Astrocyte of the cerebellum (primary cell): Measurements from ENCODE around the gene RAD17.
"Not testable (repeated sequence)": the region's sequence is repeated elsewhere in the genome, so short reads cannot be mapped to it uniquely, and the experiment has no call there.

ENCODE experiments used
- DNase-seq: peaks from one replicate; pipeline ENCODE4 v3.0.0-alpha.2; 2011; ENCODE audit warnings: low read depth
- H3K4me3 ChIP-seq: 2 replicates; pipeline ENCODE4 v1.5.1; 2011; ENCODE audit warnings: mild to moderate bottlenecking, low read depth, low read length, moderate library complexity
- CTCF ChIP-seq: IDR thresholded peaks from 2 replicates; pipeline ENCODE4 v1.5.1; 2012; ENCODE audit warnings: low read length, low read depth, moderate library complexity, mild to moderate bottlenecking; ENCODE audit errors: missing control alignments
- in situ Hi-C: cut with HindIII; loops from 2 replicates; pipeline ENCODE4 v1.10.0; 2017; ENCODE audit warnings: low sequenced_read_pairs

The RAD17 gene

GRCh38 chr5:69369340-69370121, at the start of gene RAD17, which contains the start of the genes AK6 and TAF9:
Gene RAD17 (plus strand): TSS chr5:69369818. CDS start chr5:69372209, 2,391 bp downstream.
Gene AK6 (minus strand): TSS chr5:69369520. CDS start chr5:69369490, 30 bp downstream.
Gene TAF9 (minus strand): TSS chr5:69369520. CDS start chr5:69365737, 3,783 bp downstream.
- DNase-seq = peak; percentile 70
- in situ Hi-C loops = no loop called here
- H3K4me3 ChIP-seq = peak within 1 kb of the TSS; percentile 66
- TF ChIP-seq CTCF = no peak

- in situ Hi-C loops = no loop called here
- no peak for DNase-seq
- no peak overlapping the region for H3K4me3 ChIP-seq
- no peak for TF ChIP-seq CTCF
Observed at GRCh38 chr5:69326365-69326764, 43.3 kb upstream of the RAD17 start.

DNA sequence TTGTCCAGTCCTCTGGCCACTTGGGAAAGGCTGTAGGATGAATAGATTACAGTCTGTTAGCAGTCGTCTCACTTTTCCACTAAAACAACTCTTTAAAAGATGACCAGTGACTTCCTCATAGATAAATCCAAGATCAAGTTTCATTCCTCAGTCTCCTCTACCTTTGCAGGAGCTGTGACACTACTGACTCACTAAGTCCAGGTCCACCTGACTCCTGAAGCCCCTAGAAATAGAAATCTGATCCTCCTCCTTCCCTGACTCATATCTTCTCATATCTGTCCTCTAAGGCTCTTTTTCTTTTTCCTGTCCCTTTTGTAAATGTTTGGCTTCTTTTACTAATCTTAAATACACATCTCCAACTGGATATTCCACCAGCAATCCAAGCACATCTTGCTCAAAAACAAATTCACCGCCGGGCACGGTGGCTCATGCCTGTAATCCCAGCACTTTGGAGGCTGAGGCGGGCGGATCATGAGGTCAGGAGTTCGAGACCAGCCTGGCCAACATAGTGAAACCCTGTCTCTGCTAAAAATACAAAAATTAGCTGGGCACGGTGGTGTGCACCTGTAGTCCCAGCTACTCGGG, 39.6 kb upstream of the RAD17 start:
- no peak for DNase-seq
- TF ChIP-seq CTCF = no peak
- in situ Hi-C loops = no loop called here
- no peak overlapping the region for H3K4me3 ChIP-seq

- DNase-seq = no peak
- in situ Hi-C loops = no loop called here
- no peak for TF ChIP-seq CTCF
- H3K4me3 ChIP-seq = peak overlapping the region; percentile 60
Observed at GRCh38 chr5:69331528-69332445, 37.8 kb upstream of the RAD17 start.

- in situ Hi-C loops, DNase-seq, H3K4me3 ChIP-seq: not testable (repeated sequence)
Observed at GRCh38 chr5:69333668-69334315, 35.8 kb upstream of the RAD17 start.

GRCh38 chr5:69334793-69335268, 34.8 kb upstream of the RAD17 start:
- peak; percentile 39 for DNase-seq
- H3K4me3 ChIP-seq = no peak overlapping the region
- TF ChIP-seq CTCF = peak; percentile 82
- in situ Hi-C loops = no loop called here
